Ectodermal cell (in vitro differentiated cells): ENCODE results near the gene INTS7.
"Not testable (repeated sequence)": the region's sequence is repeated elsewhere in the genome, so short reads cannot be mapped to it uniquely, and the experiment has no call there.

Experiments
- H3K27ac ChIP-seq: 2 replicates; pipeline ENCODE4 v1.7.0; 2013; ENCODE audit warnings: mild to moderate bottlenecking, low read depth, low read length; ENCODE audit not compliant: insufficient read depth, poor library complexity, severe bottlenecking
- H3K27me3 ChIP-seq: 2 replicates; pipeline ENCODE4 v1.7.0; 2013; ENCODE audit warnings: mild to moderate bottlenecking, low read length; ENCODE audit not compliant: insufficient read depth, control insufficient read depth, poor library complexity, severe bottlenecking
- H3K36me3 ChIP-seq: one replicate; pipeline ENCODE4 v1.7.0; 2013; ENCODE audit warnings: low read length; ENCODE audit not compliant: control insufficient read depth, insufficient read depth
- H3K4me1 ChIP-seq: one replicate; pipeline ENCODE4 v1.7.0; 2013; ENCODE audit warnings: low read length; ENCODE audit not compliant: control insufficient read depth, insufficient read depth
- H3K4me3 ChIP-seq: 2 replicates; pipeline ENCODE4 v1.7.0; 2013; ENCODE audit warnings: low read depth, low read length, control low read depth; ENCODE audit not compliant: insufficient read depth
- H3K9me3 ChIP-seq: 2 replicates; pipeline ENCODE4 v1.7.0; 2013; ENCODE audit warnings: mild to moderate bottlenecking, low read length, moderate library complexity; ENCODE audit not compliant: control insufficient read depth
- WGBS, 2 experiments: methylation state at CpG; one replicate each; pipeline ENCODE4 v1.1.7; 2013; ENCODE audit warnings: missing lambda C conversion rate in 2 of 2; 5-methylcytosine and 5-hydroxymethylcytosine counted together

INTS7 gene

GRCh38 chr1:211985556-211986264 lies 49.6 kb downstream of the INTS7 start:
- Histone ChIP-seq H3K36me3 (no peaks in the 10 kb centered on the region), H3K9me3 (no peaks in the 10 kb centered on the region), H3K4me3 (no peak overlapping the region), H3K4me1 (no peaks in the 10 kb centered on the region), H3K27me3 (no peaks in the 10 kb centered on the region), H3K27ac (no peak overlapping the region)
- 95 to 98% methylated on average over 4 of the region's 4 CpGs for WGBS, 2 experiments

- Histone ChIP-seq H3K27ac (no peak overlapping the region), H3K4me1 (no peaks in the 10 kb centered on the region), H3K36me3 (no peaks in the 10 kb centered on the region), H3K9me3 (no peaks in the 10 kb centered on the region), H3K27me3 (no peaks in the 10 kb centered on the region), H3K4me3 (no peak overlapping the region)
- 89 to 96% methylated on average over 4 of the region's 4 CpGs for WGBS, 2 experiments
Observed at GRCh38 chr1:211978596-211978995, 56.8 kb downstream of the INTS7 start.

DNA sequence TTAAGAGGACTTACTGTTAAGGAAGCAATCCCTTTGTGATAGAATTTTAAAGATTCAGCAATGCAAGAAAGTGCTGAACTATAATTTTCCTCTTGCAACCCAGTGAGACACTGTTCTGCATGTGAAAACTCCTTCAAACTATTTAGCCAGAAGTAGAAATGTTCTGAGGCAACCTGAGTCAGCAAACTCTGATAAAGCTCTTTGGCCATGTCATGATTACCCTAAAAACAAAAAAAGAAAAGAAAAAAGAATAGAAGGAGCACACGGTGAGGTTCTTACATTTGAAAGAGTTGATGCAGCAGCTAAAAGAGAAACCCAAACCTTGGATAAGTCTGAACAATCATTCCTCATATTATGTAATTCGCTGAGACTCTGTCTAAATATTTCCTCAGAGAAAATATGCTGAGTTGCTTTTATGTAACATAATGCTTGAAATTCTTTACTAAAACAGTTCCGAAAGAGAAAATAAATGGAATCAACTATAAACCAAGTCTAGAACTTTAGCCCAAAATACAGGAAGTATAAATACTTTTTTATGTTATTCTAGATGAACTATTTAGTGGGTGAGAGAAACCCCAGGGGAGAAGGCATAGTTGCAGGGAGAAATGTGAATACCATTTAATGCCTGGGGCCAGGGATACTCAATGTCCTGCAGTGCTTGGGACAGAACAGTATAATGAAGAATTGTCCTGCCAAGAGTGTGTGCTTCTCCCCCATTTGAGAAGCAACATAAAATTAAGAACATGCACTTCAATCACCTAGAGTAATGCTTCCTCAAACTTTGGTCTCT lies 60.0 kb downstream of the INTS7 start:
- no peaks in the 10 kb centered on the region for H3K36me3 ChIP-seq
- no peaks in the 10 kb centered on the region for H3K27me3 ChIP-seq
- H3K9me3 ChIP-seq = no peaks in the 10 kb centered on the region
- 71 to 86% methylated on average over 1 to 3 of the region's 3 CpGs for WGBS, 2 experiments
- no peak overlapping the region for H3K27ac ChIP-seq
- H3K4me3 ChIP-seq = no peak overlapping the region
- no peaks in the 10 kb centered on the region for H3K4me1 ChIP-seq

GRCh38 chr1:211973541-211973940 lies 61.8 kb downstream of the INTS7 start:
- H3K27ac ChIP-seq = no peak overlapping the region
- H3K4me1 ChIP-seq = no peaks in the 10 kb centered on the region
- H3K4me3 ChIP-seq = no peak overlapping the region
- no peaks in the 10 kb centered on the region for H3K27me3 ChIP-seq
- no peaks in the 10 kb centered on the region for H3K36me3 ChIP-seq
- 87 to 98% methylated on average over 1 of the region's 1 CpG for WGBS, 2 experiments
- H3K9me3 ChIP-seq = no peaks in the 10 kb centered on the region

- Histone ChIP-seq H3K36me3 (peaks cover 10% of the 10 kb centered on the region), H3K27ac (no peak overlapping the region), H3K27me3 (no peaks in the 10 kb centered on the region), H3K9me3 (no peaks in the 10 kb centered on the region), H3K4me1 (no peaks in the 10 kb centered on the region), H3K4me3 (no peak overlapping the region)
- WGBS, 2 experiments = 95 to 100% methylated on average over 1 to 2 of the region's 4 CpGs
Observed at GRCh38 chr1:211968200-211968834, 67.0 kb downstream of the INTS7 start.

GRCh38 chr1:211967704-211968103 lies 67.7 kb downstream of the INTS7 start:
- WGBS, 2 experiments = 86 to 96% methylated on average over 2 to 3 of the region's 3 CpGs
- H3K9me3 ChIP-seq = no peaks in the 10 kb centered on the region
- no peak overlapping the region for H3K27ac ChIP-seq
- H3K27me3 ChIP-seq = no peaks in the 10 kb centered on the region
- no peak overlapping the region for H3K4me3 ChIP-seq
- peaks cover 10% of the 10 kb centered on the region for H3K36me3 ChIP-seq
- H3K4me1 ChIP-seq = no peaks in the 10 kb centered on the region

DNA sequence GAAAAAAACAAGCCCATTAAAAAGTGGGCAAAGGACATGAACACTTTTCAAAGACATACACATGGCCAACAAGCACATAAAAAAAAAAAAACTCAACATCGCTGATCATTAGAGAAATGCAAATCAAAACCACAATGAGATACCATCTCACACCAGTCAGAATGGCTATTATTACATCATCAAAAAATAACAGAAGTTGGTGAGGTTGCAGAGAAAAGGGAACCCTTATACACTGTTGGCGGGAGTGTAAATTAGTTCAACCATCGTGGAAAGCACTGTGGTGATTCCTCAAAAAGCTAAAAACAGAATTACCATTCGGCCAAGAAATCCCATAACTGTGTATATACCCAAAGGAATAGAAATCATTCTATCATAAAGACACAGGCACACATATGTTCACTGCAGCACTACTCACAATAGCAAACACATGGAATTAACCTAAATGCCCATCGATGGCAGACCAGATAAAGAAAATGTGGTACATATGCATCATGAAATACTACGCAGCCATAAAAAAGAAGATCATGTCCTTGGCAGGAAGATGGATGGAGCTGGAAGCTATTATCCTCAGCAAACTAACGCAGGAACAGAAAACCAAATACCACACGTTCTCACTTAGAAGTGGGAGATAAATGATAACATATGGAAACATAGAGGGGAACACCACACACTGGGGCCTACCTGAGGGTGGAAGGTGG lies 70.1 kb downstream of the INTS7 start:
- no peaks in the 10 kb centered on the region for H3K27me3 ChIP-seq
- peaks cover 10% of the 10 kb centered on the region for H3K36me3 ChIP-seq
- no peak overlapping the region for H3K27ac ChIP-seq
- H3K4me3 ChIP-seq = no peak overlapping the region
- WGBS, 2 experiments = 91 to 97% methylated on average over 8 of the region's 8 CpGs
- H3K4me1 ChIP-seq = no peaks in the 10 kb centered on the region
- H3K9me3 ChIP-seq = no peaks in the 10 kb centered on the region

GRCh38 chr1:211959680-211960079 lies 75.7 kb downstream of the INTS7 start:
- Histone ChIP-seq H3K9me3 (no peaks in the 10 kb centered on the region), H3K27me3 (no peaks in the 10 kb centered on the region), H3K4me1 (no peaks in the 10 kb centered on the region), H3K36me3 (peaks cover 3% of the 10 kb centered on the region), H3K4me3 (no peak overlapping the region), H3K27ac (no peak overlapping the region)
- 94 to 95% methylated on average over 11 of the region's 11 CpGs for WGBS, 2 experiments

DNA sequence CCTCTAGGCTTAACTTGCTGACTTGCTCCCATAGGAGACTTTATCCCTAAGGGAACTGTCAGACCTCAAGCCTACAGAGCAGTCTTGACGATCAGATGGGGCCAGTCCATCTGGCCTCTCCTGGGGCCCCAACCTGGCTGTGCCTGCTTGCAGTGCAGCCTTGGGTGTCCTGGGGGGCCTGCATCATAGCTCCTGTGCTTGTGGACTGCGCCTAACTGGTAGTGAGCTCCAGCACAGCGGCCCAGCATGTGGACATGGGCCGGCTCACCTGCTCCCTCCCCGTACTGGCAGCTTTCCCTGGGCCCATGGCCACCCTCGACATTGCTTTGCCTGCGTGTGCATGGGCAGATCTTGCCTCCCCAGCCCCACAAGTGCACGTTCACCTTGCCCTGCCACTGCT lies 76.1 kb downstream of the INTS7 start:
- Histone ChIP-seq H3K27ac (no peak overlapping the region), H3K36me3 (peaks cover 3% of the 10 kb centered on the region), H3K9me3 (no peaks in the 10 kb centered on the region), H3K4me3 (no peak overlapping the region), H3K4me1 (no peaks in the 10 kb centered on the region), H3K27me3 (no peaks in the 10 kb centered on the region)
- 95% methylated on average over 8 of the region's 8 CpGs for WGBS, 2 experiments

- not testable (repeated sequence) for H3K9me3 ChIP-seq, H3K4me3 ChIP-seq, H3K27ac ChIP-seq, H3K36me3 ChIP-seq, H3K4me1 ChIP-seq, H3K27me3 ChIP-seq
- no CpG with 5 or more reads among the region's 2 CpGs for WGBS, 2 experiments
Observed at GRCh38 chr1:211954028-211954427, 81.3 kb downstream of the INTS7 start.
